GM12801 (cell line): ENCODE data around the gene GRIN2D.

Experiments
- TF ChIP-seq, protein P1 (sequence below): IDR thresholded peaks from one replicate; pipeline ENCODE4 v1.5.1; 2011; ENCODE audit warnings: control low read depth; ENCODE audit not compliant: insufficient read length; ENCODE audit errors: extremely low read depth

Gene GRIN2D

DNA sequence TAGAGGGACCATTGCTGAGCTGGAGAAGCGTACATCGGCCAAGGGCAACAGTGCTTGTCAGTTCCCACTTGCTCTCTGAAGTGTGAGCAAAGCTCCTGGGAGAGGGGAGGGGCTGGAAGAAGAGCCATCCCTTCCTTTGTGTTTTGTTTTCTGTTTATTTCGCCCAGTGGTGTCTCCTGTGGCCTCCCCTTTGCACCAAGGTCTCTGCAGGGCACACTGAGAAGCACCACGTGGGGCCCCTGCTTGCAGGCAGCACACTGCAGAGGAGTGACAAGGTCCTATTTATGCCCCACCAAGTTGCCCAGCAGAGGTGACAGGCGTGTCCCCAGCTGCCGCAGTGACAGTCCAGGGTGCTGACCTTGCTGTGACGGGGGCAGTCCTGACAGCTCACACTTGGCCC lies 24.0 kb downstream of the GRIN2D start:
- TF ChIP-seq, protein P1, sequence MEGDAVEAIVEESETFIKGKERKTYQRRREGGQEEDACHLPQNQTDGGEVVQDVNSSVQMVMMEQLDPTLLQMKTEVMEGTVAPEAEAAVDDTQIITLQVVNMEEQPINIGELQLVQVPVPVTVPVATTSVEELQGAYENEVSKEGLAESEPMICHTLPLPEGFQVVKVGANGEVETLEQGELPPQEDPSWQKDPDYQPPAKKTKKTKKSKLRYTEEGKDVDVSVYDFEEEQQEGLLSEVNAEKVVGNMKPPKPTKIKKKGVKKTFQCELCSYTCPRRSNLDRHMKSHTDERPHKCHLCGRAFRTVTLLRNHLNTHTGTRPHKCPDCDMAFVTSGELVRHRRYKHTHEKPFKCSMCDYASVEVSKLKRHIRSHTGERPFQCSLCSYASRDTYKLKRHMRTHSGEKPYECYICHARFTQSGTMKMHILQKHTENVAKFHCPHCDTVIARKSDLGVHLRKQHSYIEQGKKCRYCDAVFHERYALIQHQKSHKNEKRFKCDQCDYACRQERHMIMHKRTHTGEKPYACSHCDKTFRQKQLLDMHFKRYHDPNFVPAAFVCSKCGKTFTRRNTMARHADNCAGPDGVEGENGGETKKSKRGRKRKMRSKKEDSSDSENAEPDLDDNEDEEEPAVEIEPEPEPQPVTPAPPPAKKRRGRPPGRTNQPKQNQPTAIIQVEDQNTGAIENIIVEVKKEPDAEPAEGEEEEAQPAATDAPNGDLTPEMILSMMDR = no peak

DNA sequence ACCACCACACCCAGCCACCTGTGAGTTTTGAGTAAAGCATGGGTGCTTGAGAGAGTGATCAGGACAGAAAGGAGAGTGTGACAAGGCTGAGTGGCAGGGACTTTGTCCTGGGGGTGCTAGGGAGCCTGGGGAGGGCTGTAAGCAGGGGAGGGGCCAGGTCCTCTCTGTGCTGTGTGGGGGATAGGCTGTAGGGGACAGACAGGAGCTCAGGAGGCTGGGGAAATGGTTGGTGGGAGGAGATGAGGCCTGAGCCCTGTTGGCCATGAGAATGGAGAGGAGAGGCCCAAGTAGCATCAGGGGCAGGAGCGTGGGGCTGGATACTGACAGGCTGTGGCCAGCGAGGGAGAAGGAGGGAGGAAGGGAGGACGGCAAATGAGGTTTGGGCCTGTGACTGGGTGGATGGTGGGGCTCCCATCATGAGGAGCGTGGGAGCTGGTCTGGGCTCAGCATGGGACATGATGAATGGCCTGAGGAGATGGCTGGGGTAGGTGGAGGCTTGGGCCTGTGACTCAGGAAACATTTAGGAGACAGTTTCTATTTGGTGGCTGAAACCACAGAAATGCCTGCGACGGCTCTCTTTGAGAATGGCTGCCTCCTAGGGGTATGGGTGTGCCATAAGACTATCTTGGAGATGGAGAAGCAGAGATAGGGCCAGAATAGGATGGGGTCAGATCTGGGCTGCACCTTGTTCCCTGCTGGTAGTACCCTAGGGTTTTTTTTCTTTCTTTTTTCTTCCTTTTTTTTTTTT lies 25.0 kb downstream of the GRIN2D start:
- TF ChIP-seq, protein P1 = no peak

DNA sequence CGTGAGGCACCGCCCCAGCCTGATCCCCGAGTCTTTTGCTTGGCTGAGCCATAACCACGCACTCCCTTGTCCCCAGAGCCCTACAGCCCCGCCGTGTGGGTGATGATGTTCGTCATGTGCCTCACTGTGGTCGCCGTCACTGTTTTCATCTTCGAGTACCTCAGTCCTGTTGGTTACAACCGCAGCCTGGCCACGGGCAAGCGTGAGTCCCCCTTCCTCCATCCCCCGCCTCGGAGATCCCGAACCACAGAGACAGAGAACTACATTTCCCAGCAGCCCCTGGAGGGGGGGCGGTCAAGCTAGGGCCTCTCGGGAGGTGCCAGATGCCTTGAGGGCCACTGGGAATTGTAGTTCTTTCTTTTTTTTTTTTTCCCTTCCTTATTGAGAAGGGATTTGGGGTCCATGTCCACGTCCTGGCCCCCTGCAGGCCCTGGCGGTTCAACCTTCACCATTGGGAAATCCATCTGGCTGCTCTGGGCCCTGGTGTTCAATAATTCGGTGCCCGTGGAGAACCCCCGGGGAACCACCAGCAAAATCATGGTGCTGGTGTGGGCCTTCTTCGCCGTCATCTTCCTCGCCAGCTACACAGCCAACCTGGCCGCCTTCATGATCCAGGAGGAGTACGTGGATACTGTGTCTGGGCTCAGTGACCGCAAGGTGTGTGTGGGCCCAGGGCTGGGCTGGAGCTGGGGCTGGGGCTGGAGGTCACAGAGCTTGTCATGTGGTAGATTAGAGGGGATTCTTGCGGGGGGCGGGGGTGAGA lies 25.9 kb downstream of the GRIN2D start:
- TF ChIP-seq, protein P1 = no peak

DNA sequence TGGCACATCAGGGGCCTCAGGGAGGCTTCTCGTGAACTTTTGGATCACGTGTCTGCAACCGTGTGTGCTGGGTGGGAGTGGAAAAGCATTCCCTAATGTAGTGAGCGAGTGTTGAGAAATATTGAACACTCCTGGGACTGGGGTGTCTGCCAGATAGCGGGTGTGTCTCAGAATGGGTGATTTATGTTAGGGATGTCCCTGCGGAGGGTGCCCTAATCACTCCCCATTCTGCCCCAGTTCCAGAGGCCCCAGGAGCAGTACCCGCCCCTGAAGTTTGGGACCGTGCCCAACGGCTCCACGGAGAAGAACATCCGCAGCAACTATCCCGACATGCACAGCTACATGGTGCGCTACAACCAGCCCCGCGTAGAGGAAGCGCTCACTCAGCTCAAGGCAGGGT lies 28.1 kb downstream of the GRIN2D start:
- TF ChIP-seq, protein P1 = no peak

DNA sequence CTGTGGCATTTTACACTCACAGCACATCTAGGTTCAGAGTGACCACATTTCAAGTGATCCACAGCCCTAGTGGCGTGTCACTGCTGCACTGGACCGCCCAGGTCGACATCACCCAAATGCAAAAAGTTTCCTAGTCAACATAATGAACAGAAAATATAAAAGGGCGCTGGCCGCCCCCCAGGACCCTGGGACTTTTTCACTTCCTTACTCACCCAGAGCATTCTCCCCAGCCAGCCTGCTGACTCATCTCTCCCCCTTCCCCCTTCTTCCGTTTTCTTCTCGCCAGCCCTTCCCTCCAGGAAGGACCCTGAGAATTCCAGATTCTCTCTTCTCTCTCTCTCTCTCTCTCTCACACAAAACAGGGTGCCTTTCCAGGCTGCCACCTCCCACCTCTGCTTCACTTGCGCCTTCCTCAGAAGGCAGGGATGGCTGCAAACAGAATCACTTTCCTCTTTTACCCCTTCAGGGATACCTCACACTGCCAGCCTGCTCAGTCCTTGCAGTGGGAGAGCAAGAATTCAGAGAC lies 31.3 kb downstream of the GRIN2D start:
- TF ChIP-seq, protein P1 = no peak

DNA sequence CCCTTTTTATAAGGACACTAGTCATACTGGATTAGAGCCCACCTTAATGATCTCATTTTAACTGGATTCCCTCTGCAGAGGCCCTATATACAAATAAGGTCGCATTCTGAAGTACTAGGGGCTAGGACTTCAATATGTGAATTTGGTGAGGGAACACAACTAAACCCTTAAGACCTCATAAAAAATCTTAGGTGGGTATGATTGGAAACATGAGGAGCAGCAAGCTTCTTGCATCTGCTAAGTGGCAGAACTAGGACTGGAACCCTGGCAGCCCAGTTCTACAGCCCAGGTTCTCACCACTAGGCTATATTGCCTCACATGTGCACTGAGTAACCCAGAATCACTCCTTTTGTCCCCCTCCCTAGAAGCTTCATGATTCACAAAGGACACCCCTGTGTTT lies 35.2 kb downstream of the GRIN2D start:
- TF ChIP-seq, protein P1 = no peak

DNA sequence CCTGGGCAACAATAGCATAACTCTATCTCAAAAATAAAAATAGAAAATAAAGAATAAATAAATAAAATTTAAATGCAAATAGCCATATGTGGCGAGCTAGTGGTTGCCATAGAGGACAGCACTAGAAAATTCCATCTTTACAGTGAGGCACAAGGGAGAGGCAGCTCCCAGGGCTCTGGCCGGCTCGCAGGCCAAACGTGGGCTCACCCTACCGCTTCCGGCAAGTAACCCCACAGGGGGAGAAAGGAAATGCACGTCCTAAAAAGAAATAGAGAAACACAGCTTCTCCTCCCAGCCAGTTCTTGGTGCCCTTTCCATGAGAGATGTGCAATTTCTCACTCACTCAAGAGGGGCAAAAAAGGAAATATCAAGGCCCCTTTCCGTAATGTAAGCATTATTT lies 39.9 kb downstream of the GRIN2D start:
- TF ChIP-seq, protein P1 = no peak
